Measurements from ENCODE around the gene PSMB1. TPM values are rescaled to one million over a fixed set of nuclear protein-coding genes. Genes with fewer than 3 reads are reported as not detected.
A peak's percentile ranks its signal among the peaks of the same experiment; 100 is the strongest.

Gene PSMB1
- total RNA-seq, 1 experiment from 2014 or later, result 282 TPM

DNA sequence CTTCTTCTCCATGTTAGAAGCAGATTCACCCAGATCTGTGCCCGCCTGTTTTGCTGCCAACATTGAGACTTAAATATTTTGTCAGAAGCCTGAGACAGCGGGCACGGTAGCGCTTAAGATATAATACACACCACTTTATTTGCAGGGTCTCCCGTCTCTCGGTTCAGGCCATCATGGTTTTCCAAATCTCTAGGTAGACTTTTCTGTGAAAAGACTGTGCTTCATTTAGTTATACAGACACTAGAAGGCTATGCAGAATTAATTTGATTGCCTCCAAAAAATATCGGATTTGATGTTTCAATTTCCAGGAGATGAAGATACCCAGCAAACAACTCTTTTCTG lies 1.7 kb upstream of the PSMB1 start:
- H3K27ac ChIP-seq (ENCODE audit: low read depth, low read length), result peak overlapping the region; percentile 59
- intact Hi-C loops (cut with micrococcal nuclease), result loop anchor here (1.0 kb wide), 1 partner anchor 803 kb away; the partner anchor contains the start of genes DYNLT2 and ERMARD
- DNase-seq (ENCODE audit: low read depth, low spot score) (no peak), ATAC-seq (no peak)
- no peak for TF ChIP-seq POLR2AphosphoS5 (IDR thresholded peaks at IDR 0.05; ENCODE audit: low read depth, low read length)
- no peak for TF ChIP-seq POLR2A (IDR thresholded peaks at IDR 0.05; ENCODE audit: borderline replicate concordance, extremely low read depth, insufficient read depth, insufficient read length)
- no peak for TF ChIP-seq EZH2phosphoT487 (IDR thresholded peaks at IDR 0.05; ENCODE audit: borderline replicate concordance)
- TF ChIP-seq, protein P1, sequence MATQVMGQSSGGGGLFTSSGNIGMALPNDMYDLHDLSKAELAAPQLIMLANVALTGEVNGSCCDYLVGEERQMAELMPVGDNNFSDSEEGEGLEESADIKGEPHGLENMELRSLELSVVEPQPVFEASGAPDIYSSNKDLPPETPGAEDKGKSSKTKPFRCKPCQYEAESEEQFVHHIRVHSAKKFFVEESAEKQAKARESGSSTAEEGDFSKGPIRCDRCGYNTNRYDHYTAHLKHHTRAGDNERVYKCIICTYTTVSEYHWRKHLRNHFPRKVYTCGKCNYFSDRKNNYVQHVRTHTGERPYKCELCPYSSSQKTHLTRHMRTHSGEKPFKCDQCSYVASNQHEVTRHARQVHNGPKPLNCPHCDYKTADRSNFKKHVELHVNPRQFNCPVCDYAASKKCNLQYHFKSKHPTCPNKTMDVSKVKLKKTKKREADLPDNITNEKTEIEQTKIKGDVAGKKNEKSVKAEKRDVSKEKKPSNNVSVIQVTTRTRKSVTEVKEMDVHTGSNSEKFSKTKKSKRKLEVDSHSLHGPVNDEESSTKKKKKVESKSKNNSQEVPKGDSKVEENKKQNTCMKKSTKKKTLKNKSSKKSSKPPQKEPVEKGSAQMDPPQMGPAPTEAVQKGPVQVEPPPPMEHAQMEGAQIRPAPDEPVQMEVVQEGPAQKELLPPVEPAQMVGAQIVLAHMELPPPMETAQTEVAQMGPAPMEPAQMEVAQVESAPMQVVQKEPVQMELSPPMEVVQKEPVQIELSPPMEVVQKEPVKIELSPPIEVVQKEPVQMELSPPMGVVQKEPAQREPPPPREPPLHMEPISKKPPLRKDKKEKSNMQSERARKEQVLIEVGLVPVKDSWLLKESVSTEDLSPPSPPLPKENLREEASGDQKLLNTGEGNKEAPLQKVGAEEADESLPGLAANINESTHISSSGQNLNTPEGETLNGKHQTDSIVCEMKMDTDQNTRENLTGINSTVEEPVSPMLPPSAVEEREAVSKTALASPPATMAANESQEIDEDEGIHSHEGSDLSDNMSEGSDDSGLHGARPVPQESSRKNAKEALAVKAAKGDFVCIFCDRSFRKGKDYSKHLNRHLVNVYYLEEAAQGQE (IDR thresholded peaks at IDR 0.05; ENCODE audit: low read depth), result no peak
- TF ChIP-seq RAD21 (IDR thresholded peaks at IDR 0.05; ENCODE audit: low read depth), result no peak
- no peak for TF ChIP-seq EZH2 (IDR thresholded peaks at IDR 0.05)
- no peak for TF ChIP-seq SRF (IDR thresholded peaks at IDR 0.05; ENCODE audit: low read depth)
- no peak for TF ChIP-seq CBX3 (IDR thresholded peaks at IDR 0.05; ENCODE audit: low read depth)
- no peak for TF ChIP-seq TCF7L2 (IDR thresholded peaks at IDR 0.05; ENCODE audit: borderline replicate concordance, extremely low read depth, insufficient read depth, insufficient read length)
- TF ChIP-seq ATF3 (IDR thresholded peaks at IDR 0.05), result no peak
- H3K9me3 ChIP-seq (ENCODE audit: control insufficient read depth in 1 of 2, insufficient read depth in 1 of 2, low read depth in 1 of 2, low read length in 2 of 2), result no peaks in the 10 kb centered on the region
- peak overlapping the region; percentile 93 for H3K4me2 ChIP-seq (ENCODE audit: low read length)
- ChIA-PET POLR2A (no interaction called here), RAD21 (ENCODE audit: low non-redundant PET in 1 of 2, low total read pairs in 2 of 2, uncharacterized antibody in 2 of 2, unreplicated experiment in 2 of 2) (no interaction called here), CTCF (no interaction called here)
- peaks cover 12 to 20% of the 10 kb centered on the region in 2 experiments; a peak in 3 of 4 replicates for H3K36me3 ChIP-seq (ENCODE audit: control insufficient read depth in 1 of 2, insufficient read depth in 2 of 2, low read length in 2 of 2)
- H3K9ac ChIP-seq (ENCODE audit: low read length), result peak overlapping the region; percentile 99
- H3K27me3 ChIP-seq (ENCODE audit: insufficient read depth, low read length), result no peaks in the 10 kb centered on the region
- peaks cover 12 to 16% of the 10 kb centered on the region in 2 experiments for H3K4me1 ChIP-seq (ENCODE audit: control insufficient read depth in 1 of 2, insufficient read depth in 2 of 2, low read length in 2 of 2)
- no TSS peak for BruUV-seq (replicated peaks)
- H4K20me1 ChIP-seq (ENCODE audit: insufficient read depth), result peaks cover 7% of the 10 kb centered on the region; the same call in 1 of the 2 replicates
- H2AFZ ChIP-seq (ENCODE audit: low read depth, low read length, poor library complexity, severe bottlenecking), result no peak overlapping the region
- no peaks in the 10 kb centered on the region for H3K9me2 ChIP-seq (ENCODE audit: insufficient read depth)
- H3K4me3 ChIP-seq (replicated peaks in 1 of 2; ENCODE audit: low read depth in 1 of 2, low read length in 2 of 2), result peak overlapping the region; percentile 91 to 99
- peaks cover 87% of the 10 kb centered on the region for H3K79me2 ChIP-seq (ENCODE audit: insufficient read depth, low read length)

Data from HCT116 (cell line).